ENCODE data around the gene DZANK1. TPM values are rescaled to one million over a fixed set of nuclear protein-coding genes. Genes with fewer than 3 reads are reported as not detected.
"Not testable (repeated sequence)": the region's sequence is repeated elsewhere in the genome, so short reads cannot be mapped to it uniquely, and the experiment has no call there.

The DZANK1 gene
- total RNA-seq, 1 experiment from 2014 or later: 2.1 TPM

- Histone ChIP-seq H3K27ac (no peak overlapping the region), H3K4me1 (no peaks in the 10 kb centered on the region), H3K27me3 (no peaks in the 10 kb centered on the region), H3K9me3 (replicated peaks) (no peaks in the 10 kb centered on the region), H3K4me3 (no peak overlapping the region), H3K36me3 (no peaks in the 10 kb centered on the region)
- DNase-seq: no peak
Measured at GRCh38 chr20:18414140-18414539, 52.7 kb downstream of the DZANK1 start.

DNA sequence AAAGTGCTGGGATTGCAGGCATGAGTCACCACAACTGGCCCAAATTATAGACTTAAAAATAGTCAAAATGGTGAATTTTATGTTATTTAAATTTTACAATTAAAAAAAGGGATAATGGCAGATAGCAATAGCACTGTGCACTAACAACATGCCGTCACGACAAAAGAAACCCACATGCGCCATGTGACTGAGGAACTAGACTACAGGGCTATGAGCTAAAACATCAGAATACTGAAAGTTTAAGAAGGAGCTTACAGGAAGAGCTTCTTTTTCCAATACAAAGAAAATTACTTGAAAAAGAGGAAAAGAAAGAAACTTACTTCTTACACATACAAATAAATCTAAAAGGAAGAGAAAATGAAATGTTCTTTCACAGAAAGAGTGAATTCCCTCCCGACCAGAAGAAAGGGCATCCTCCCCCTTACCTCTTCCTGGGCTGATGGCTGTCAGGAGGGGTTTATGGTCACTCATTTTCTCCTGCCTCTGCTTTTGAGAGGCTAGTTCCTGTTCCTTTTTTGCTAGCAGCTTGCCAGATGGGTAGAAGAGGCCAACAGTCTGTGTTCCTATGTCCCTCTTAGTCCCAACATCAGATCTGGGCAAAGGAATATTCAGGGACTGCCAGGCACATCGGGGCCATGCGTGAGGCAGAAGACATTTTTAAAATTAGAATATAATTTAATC, 54.5 kb downstream of the DZANK1 start:
- DNase-seq: peak in 1 of 2 experiments; percentile 8

GRCh38 chr20:18405826-18406225, 61.0 kb downstream of the DZANK1 start:
- Histone ChIP-seq H3K9me3 (replicated peaks) (no peaks in the 10 kb centered on the region; the same call in 1 of the 2 replicates), H3K4me3 (no peak overlapping the region), H3K36me3 (no peaks in the 10 kb centered on the region), H3K27me3 (no peaks in the 10 kb centered on the region), H3K27ac (no peak overlapping the region), H3K4me1 (no peaks in the 10 kb centered on the region)
- no peak for DNase-seq

More for the DNA sequence above, 54.5 kb downstream of the DZANK1 start:
- no peaks in the 10 kb centered on the region for H3K9me3 ChIP-seq (replicated peaks)
- no peak overlapping the region for H3K4me3 ChIP-seq
- no peak overlapping the region for H3K27ac ChIP-seq
- no peaks in the 10 kb centered on the region for H3K27me3 ChIP-seq
- no peaks in the 10 kb centered on the region for H3K36me3 ChIP-seq
- H3K4me1 ChIP-seq: no peaks in the 10 kb centered on the region

DNA sequence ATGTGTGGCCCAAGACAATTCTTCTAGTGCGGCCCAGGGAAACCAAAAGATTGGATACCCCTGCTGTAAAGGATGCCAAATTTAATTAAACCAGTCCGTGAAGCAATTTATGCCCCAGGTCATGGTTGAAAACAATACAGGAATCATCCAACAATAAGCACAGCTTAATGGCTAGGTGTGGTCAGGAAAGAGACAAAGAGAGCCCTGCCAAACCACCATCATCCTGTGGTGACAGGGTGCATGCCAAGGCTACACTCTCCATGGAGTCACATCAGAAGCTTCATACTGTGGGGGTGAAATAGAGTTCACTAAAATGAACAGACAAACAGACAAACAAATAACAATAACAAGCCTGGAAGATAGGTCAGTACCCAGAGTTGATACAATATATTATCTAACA, 62.7 kb downstream of the DZANK1 start:
- H3K4me3 ChIP-seq: no peak overlapping the region
- H3K36me3 ChIP-seq: no peaks in the 10 kb centered on the region
- H3K4me1 ChIP-seq: no peaks in the 10 kb centered on the region
- no peak overlapping the region for H3K27ac ChIP-seq
- no peak for DNase-seq
- no peaks in the 10 kb centered on the region for H3K27me3 ChIP-seq
- no peaks in the 10 kb centered on the region; the same call in 1 of the 2 replicates for H3K9me3 ChIP-seq (replicated peaks)

DNA sequence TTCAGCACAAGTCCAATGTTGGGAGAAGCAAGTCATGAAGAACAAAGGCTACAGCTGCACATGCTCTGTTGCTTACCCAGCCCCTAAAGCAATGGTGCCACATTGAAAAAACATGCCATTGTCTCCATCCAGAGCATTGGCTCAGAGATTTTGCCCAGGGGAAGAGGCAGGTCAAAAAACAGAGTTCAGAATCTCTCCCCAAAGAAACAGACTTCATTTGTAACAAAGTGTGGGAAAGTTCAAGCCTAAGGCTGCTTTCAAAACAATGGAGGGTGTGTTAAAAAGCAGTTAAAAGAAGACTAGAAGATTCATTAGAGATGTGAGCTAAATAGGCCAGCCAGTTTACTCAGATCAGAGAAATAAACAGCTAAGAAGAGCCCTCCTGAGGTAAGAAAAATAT, 63.6 kb downstream of the DZANK1 start:
- H3K9me3 ChIP-seq (replicated peaks): no peaks in the 10 kb centered on the region; the same call in 1 of the 2 replicates
- H3K27me3 ChIP-seq: no peaks in the 10 kb centered on the region
- no peaks in the 10 kb centered on the region for H3K4me1 ChIP-seq
- H3K4me3 ChIP-seq: no peak overlapping the region
- no peaks in the 10 kb centered on the region for H3K36me3 ChIP-seq
- no peak for DNase-seq
- no peak overlapping the region for H3K27ac ChIP-seq

DNA sequence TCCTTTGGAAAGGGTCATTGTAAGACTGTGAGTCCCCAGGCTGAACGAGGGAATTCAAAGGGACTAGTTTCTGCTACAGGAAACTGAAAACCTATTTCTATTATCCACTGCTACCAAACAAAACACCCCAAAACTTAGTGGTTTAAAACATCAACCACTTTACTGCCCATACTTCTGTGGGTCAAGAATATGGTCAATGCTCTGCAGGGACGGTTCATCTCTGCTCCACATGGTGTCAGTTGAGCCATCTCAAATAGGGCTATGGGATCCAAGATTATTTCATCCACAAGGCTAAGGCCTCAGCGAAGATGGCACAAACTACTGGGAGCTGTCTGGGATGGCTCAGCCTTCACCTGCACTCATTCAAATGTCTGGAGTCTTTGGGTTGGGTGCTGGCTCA, 65.5 kb downstream of the DZANK1 start:
- Histone ChIP-seq H3K9me3 (replicated peaks) (no peaks in the 10 kb centered on the region; the same call in 1 of the 2 replicates), H3K4me3 (no peak overlapping the region), H3K36me3 (no peaks in the 10 kb centered on the region), H3K4me1 (no peaks in the 10 kb centered on the region), H3K27ac (no peak overlapping the region), H3K27me3 (no peaks in the 10 kb centered on the region)
- no peak for DNase-seq

DNA sequence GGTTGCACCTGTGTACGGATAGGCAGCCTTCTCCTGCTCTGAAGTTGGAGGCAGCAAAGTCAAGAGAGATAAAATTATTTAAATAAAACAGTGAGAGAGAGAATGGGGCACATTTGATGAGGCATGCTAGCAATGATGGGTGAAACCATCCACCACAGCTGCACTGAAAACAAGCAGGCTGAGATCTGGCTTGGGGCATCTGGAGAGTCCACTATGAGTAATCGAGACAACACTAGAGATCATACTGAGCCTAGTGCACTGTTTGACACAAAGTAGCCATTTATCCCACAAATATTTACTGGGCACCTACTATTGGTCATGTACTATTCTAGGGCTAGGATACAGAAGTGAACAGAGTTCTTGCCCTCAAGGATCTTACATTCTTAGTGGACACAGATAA, 66.4 kb downstream of the DZANK1 start:
- no peaks in the 10 kb centered on the region for H3K36me3 ChIP-seq
- DNase-seq: no peak
- no peaks in the 10 kb centered on the region for H3K4me1 ChIP-seq
- H3K27me3 ChIP-seq: no peaks in the 10 kb centered on the region
- no peaks in the 10 kb centered on the region; the same call in 1 of the 2 replicates for H3K9me3 ChIP-seq (replicated peaks)
- H3K4me3 ChIP-seq: no peak overlapping the region
- H3K27ac ChIP-seq: no peak overlapping the region

- H3K4me1 ChIP-seq; H3K27me3 ChIP-seq; H3K27ac ChIP-seq; H3K36me3 ChIP-seq; DNase-seq; H3K9me3 ChIP-seq (replicated peaks); H3K4me3 ChIP-seq: not testable (repeated sequence)
Measured at GRCh38 chr20:18398713-18399112, 68.1 kb downstream of the DZANK1 start.

- no peak for DNase-seq
- Histone ChIP-seq H3K27ac (no peak overlapping the region), H3K4me1 (no peaks in the 10 kb centered on the region), H3K27me3 (no peaks in the 10 kb centered on the region), H3K9me3 (replicated peaks) (no peaks in the 10 kb centered on the region), H3K4me3 (no peak overlapping the region), H3K36me3 (no peaks in the 10 kb centered on the region)
Measured at GRCh38 chr20:18397030-18397429, 69.8 kb downstream of the DZANK1 start.

GRCh38 chr20:18395544-18395943, 71.3 kb downstream of the DZANK1 start:
- no peaks in the 10 kb centered on the region for H3K27me3 ChIP-seq
- no peak for DNase-seq
- H3K27ac ChIP-seq: no peak overlapping the region
- no peaks in the 10 kb centered on the region for H3K9me3 ChIP-seq (replicated peaks)
- H3K36me3 ChIP-seq: no peaks in the 10 kb centered on the region
- no peak overlapping the region for H3K4me3 ChIP-seq
- no peaks in the 10 kb centered on the region for H3K4me1 ChIP-seq

DNA sequence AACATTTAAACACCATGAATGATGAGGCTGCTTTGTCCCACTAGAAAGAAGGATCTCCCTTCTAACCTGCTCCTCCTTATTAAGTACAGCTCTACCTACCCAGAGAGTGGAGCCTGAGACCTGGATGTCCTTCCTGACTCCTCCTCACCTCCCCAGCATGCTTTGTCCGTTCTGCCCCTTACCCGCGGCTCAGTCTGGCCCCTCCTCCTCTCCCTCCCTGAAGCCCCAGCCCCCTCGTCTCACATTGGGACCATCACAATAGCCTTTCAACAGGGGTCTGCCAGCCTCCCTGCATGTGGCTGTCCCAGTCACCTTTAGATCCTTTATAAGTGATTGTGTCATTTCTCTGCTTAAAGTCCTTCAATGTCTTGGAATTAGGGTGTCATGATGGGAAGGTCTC, 72.5 kb downstream of the DZANK1 start:
- Histone ChIP-seq H3K27ac (no peak overlapping the region), H3K4me3 (no peak overlapping the region), H3K27me3 (no peaks in the 10 kb centered on the region), H3K36me3 (no peaks in the 10 kb centered on the region), H3K4me1 (no peaks in the 10 kb centered on the region; the same call in 1 of the 2 replicates), H3K9me3 (replicated peaks) (no peaks in the 10 kb centered on the region)
- no peak for DNase-seq

DNA sequence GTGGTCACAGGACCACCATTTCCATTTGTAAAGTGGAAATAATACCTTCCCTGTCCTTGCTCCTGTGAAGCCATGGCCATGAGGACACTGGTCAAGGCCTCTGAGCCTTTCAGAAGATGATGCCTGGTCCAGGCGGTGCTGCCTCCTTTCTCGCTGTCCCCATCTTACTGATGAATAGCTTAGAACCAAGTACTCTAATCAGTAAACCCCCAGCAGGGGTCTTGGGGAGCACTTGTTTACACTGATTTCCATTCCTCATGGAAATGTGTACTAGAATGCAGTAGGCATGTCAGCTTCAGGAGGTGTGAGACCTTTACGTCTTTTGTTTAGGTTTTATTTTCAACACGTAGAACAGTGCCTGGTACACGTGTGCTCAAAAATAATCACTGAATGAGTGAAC, 75.1 kb downstream of the DZANK1 start:
- H3K36me3 ChIP-seq: no peaks in the 10 kb centered on the region
- no peaks in the 10 kb centered on the region for H3K9me3 ChIP-seq (replicated peaks)
- no peak for DNase-seq
- no peak overlapping the region for H3K4me3 ChIP-seq
- H3K27ac ChIP-seq: no peak overlapping the region
- no peaks in the 10 kb centered on the region for H3K27me3 ChIP-seq
- H3K4me1 ChIP-seq: peaks cover 5% of the 10 kb centered on the region; the same call in 1 of the 2 replicates

- DNase-seq: peak; percentile 34 to 51
- Histone ChIP-seq H3K36me3 (no peaks in the 10 kb centered on the region), H3K9me3 (replicated peaks) (no peaks in the 10 kb centered on the region)
Measured at GRCh38 chr20:18390201-18390600, 76.6 kb downstream of the DZANK1 start.

DNA sequence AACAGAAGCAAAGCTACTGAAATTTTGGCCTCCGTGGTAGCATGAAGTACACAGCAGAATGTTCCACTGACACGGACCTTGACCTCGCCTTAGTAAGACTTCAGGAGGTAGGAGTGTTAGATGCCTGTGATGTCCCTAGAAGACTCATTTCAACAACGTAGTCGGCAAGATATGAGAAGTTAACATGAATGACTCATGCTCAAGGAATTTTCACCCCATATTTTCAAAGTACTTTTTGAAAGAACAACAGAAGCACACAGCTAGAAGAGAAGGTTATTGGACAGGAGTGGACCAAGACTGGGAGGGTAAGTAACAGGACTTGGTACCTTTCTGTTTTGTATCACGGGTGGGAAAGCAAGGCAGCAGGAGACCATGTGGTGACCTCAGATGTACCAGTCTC, 78.0 kb downstream of the DZANK1 start:
- Histone ChIP-seq H3K36me3 (no peaks in the 10 kb centered on the region), H3K4me1 (peaks cover 5% of the 10 kb centered on the region; the same call in 1 of the 2 replicates), H3K27ac (no peak overlapping the region), H3K9me3 (replicated peaks) (no peaks in the 10 kb centered on the region), H3K27me3 (no peaks in the 10 kb centered on the region), H3K4me3 (no peak overlapping the region)
- no peak for DNase-seq

More at GRCh38 chr20:18390201-18390600, 76.6 kb downstream of the DZANK1 start:
- no peaks in the 10 kb centered on the region for H3K27me3 ChIP-seq
- H3K4me3 ChIP-seq: no peak overlapping the region
- H3K4me1 ChIP-seq: peaks cover 5% of the 10 kb centered on the region; the same call in 1 of the 2 replicates
- no peak overlapping the region for H3K27ac ChIP-seq

GRCh38 chr20:18380908-18381529, 85.8 kb downstream of the DZANK1 start:
- H3K9me3 ChIP-seq (replicated peaks): no peaks in the 10 kb centered on the region
- no peak overlapping the region for H3K4me3 ChIP-seq
- no peak for DNase-seq
- no peaks in the 10 kb centered on the region for H3K36me3 ChIP-seq
- no peaks in the 10 kb centered on the region for H3K4me1 ChIP-seq
- H3K27ac ChIP-seq: no peak overlapping the region
- H3K27me3 ChIP-seq: peaks cover 4% of the 10 kb centered on the region; the same call in 1 of the 2 replicates

Measured in SJCRH30 (cell line).